RWPE2 (cell line): ENCODE data around the gene ZNF223.

ENCODE experiments used
- ATAC-seq: fragments of 200-7000 bp; cut with Tn5 transposase; 3 replicates; pipeline ENCODE4 v1.9.1; 2021; ENCODE audit warnings: low read depth
- DNase-seq: peaks from one replicate; pipeline ENCODE4 v3.0.0-alpha.2; 2020; ENCODE audit warnings: low spot score
- H3K27ac ChIP-seq: fragments of 450-650 bp; 2 replicates; pipeline ENCODE4 v1.5.1; 2017; ENCODE audit warnings: mild to moderate bottlenecking; ENCODE audit not compliant: poor library complexity, severe bottlenecking
- H3K27me3 ChIP-seq: fragments of 250-450 bp; sonication (Bioruptor Pico); 2 replicates; pipeline ENCODE4 v1.5.1; 2021; ENCODE audit warnings: mild to moderate bottlenecking, moderate library complexity; ENCODE audit not compliant: insufficient read depth, poor library complexity, severe bottlenecking
- H3K36me3 ChIP-seq: fragments of 250-450 bp; sonication (Bioruptor Pico); 2 replicates; pipeline ENCODE4 v1.5.1; 2020; ENCODE audit warnings: low read depth, mild to moderate bottlenecking, moderate library complexity
- H3K4me1 ChIP-seq: fragments of 250-450 bp; sonication (Bioruptor Pico); 2 replicates; pipeline ENCODE4 v1.5.1; 2021; ENCODE audit warnings: mild to moderate bottlenecking, moderate library complexity; ENCODE audit not compliant: insufficient read depth, poor library complexity, severe bottlenecking
- H3K4me3 ChIP-seq: fragments of 250-450 bp; sonication (Bioruptor Pico); 2 replicates; pipeline ENCODE4 v1.5.1; 2021; ENCODE audit warnings: mild to moderate bottlenecking, moderate library complexity; ENCODE audit not compliant: severe bottlenecking
- H3K9me3 ChIP-seq: fragments of 250-450 bp; sonication (Bioruptor Pico); 2 replicates; pipeline ENCODE4 v1.5.1; 2021; ENCODE audit warnings: mild to moderate bottlenecking, moderate library complexity; ENCODE audit not compliant: severe bottlenecking
- CTCF ChIP-seq: fragments of 450-650 bp; IDR thresholded peaks from one replicate; pipeline ENCODE4 v1.5.1; 2017; ENCODE audit warnings: mild to moderate bottlenecking, moderate library complexity; ENCODE audit not compliant: poor library complexity, severe bottlenecking

ZNF223 gene

GRCh38 chr19:44092108-44092507 is 40.3 kb downstream of the ZNF223 start:
- DNase-seq (no peak), ATAC-seq (no peak)
- peaks cover 3% of the 10 kb centered on the region for H3K4me1 ChIP-seq
- no peak overlapping the region for H3K27ac ChIP-seq
- peaks cover 13% of the 10 kb centered on the region for H3K36me3 ChIP-seq
- H3K4me3 ChIP-seq, result no peak overlapping the region
- H3K27me3 ChIP-seq, result no peaks in the 10 kb centered on the region
- no peaks in the 10 kb centered on the region for H3K9me3 ChIP-seq
- no peak for TF ChIP-seq CTCF

DNA sequence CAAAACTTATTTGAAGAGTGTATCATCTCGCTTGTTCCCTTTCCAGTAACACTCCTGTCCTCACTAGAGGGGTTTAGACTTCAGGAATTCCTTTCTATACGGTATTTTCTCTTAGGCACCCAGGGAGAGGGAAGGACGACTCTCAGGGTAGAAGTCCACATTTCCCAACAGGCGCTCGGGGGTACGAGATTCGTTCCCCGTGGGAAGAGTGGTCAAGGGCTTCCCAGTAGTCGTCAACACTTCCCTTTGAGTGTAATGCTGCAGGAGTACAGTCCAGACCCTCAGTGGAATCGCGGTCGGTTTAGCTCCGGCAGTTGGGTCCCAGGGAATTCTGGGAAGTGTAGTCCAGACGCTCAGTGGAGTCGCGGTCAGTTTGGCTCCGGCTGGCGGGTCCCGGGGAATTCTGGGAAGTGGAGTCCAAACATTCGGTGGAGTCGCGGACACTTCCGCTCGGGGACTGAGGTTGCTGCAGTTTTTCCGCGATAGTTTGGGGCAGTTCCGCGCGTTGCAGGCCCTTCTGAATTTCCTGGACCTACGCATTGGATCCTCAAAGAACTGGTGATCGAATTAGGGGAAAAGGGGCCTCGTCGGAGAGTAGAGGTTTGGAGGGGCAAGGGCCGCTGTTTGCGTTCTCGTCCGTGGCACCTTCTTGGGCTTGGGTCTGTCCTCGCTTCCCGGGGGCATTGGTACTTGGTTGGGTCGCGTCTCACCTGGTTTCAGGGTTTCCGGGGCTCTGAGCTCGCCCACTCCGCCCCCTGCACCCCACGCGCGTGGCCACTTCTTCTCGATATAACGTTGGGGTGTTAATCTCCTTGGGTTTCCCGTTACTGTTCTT is 42.3 kb downstream of the ZNF223 start, which contains the start of gene ZNF224:
Gene ZNF224, plus strand, starts transcription at position 431 of the 835 bp plus-strand sequence. CDS start 3,513 bp downstream, outside the sequence.
- H3K9me3 ChIP-seq, result no peaks in the 10 kb centered on the region
- TF ChIP-seq CTCF, result no peak
- H3K4me1 ChIP-seq, result peaks cover 3% of the 10 kb centered on the region
- H3K27ac ChIP-seq, result peak within 1 kb of the TSS; percentile 43
- no peaks in the 10 kb centered on the region for H3K27me3 ChIP-seq
- peak within 1 kb of the TSS; percentile 47 for H3K4me3 ChIP-seq
- peaks cover 26% of the 10 kb centered on the region for H3K36me3 ChIP-seq
- peak; percentile 97 for ATAC-seq
- peak; percentile 88 for DNase-seq

- peaks cover 48% of the 10 kb centered on the region for H3K36me3 ChIP-seq
- ATAC-seq, result no peak
Observed at GRCh38 chr19:44107751-44108150, 55.9 kb downstream of the ZNF223 start.

GRCh38 chr19:44109458-44109857 is 57.6 kb downstream of the ZNF223 start:
- Histone ChIP-seq H3K4me1 (no peaks in the 10 kb centered on the region), H3K9me3 (peaks cover 8% of the 10 kb centered on the region), H3K27ac (no peak overlapping the region), H3K36me3 (peaks cover 31% of the 10 kb centered on the region), H3K27me3 (no peaks in the 10 kb centered on the region), H3K4me3 (no peak overlapping the region)
- ATAC-seq, result no peak
- no peak for DNase-seq
- no peak for TF ChIP-seq CTCF

More at GRCh38 chr19:44107751-44108150, 55.9 kb downstream of the ZNF223 start:
- no peaks in the 10 kb centered on the region for H3K27me3 ChIP-seq
- TF ChIP-seq CTCF, result no peak
- H3K9me3 ChIP-seq, result peaks cover 8% of the 10 kb centered on the region
- DNase-seq, result no peak
- H3K27ac ChIP-seq, result no peak overlapping the region
- H3K4me1 ChIP-seq, result no peaks in the 10 kb centered on the region
- no peak overlapping the region for H3K4me3 ChIP-seq
